Measurements from ENCODE around the gene MYH3.

DNA sequence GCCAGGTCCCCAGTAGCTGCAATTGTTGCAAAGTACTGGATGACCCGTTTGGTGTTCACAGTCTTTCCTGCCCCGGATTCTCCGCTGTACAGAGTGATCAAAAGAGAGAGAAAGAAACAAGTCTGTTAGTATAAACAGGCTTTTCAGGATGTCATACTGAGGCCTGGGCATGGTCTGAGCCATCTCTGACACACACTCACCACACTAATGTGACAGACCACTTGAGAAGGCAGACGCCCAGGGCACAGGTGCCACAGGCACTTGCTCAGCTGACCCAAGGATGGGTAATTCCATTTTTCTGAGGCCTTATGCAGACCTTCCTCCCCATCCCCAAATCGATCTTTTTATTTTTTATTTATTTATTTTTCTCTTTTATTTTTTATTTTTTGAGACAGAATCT, 7.5 kb downstream of the MYH3 start:
- no peak for TF ChIP-seq ZNF274 (IDR thresholded peaks at IDR 0.05; ENCODE audit: low read depth, low read length)
- no peak for TF ChIP-seq YY1 (IDR thresholded peaks at IDR 0.05; ENCODE audit: insufficient read depth, insufficient read length)
- no peak for TF ChIP-seq SUZ12 (IDR thresholded peaks at IDR 0.05; ENCODE audit: extremely low read depth, insufficient read depth, insufficient read length)

Measured in NT2/D1 (cell line).